HG03060 (cell line): ENCODE results near the gene NUMA1.

Source experiments
- ATAC-seq: cut with Tn5 transposase; IDR thresholded peaks from one replicate; pipeline ENCODE4 v1.9.1; 2021; ENCODE audit warnings: low read depth, moderate number of reproducible peaks; ENCODE audit not compliant: unreplicated experiment

NUMA1 gene, protein sequence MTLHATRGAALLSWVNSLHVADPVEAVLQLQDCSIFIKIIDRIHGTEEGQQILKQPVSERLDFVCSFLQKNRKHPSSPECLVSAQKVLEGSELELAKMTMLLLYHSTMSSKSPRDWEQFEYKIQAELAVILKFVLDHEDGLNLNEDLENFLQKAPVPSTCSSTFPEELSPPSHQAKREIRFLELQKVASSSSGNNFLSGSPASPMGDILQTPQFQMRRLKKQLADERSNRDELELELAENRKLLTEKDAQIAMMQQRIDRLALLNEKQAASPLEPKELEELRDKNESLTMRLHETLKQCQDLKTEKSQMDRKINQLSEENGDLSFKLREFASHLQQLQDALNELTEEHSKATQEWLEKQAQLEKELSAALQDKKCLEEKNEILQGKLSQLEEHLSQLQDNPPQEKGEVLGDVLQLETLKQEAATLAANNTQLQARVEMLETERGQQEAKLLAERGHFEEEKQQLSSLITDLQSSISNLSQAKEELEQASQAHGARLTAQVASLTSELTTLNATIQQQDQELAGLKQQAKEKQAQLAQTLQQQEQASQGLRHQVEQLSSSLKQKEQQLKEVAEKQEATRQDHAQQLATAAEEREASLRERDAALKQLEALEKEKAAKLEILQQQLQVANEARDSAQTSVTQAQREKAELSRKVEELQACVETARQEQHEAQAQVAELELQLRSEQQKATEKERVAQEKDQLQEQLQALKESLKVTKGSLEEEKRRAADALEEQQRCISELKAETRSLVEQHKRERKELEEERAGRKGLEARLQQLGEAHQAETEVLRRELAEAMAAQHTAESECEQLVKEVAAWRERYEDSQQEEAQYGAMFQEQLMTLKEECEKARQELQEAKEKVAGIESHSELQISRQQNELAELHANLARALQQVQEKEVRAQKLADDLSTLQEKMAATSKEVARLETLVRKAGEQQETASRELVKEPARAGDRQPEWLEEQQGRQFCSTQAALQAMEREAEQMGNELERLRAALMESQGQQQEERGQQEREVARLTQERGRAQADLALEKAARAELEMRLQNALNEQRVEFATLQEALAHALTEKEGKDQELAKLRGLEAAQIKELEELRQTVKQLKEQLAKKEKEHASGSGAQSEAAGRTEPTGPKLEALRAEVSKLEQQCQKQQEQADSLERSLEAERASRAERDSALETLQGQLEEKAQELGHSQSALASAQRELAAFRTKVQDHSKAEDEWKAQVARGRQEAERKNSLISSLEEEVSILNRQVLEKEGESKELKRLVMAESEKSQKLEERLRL (N-terminal part only)

DNA sequence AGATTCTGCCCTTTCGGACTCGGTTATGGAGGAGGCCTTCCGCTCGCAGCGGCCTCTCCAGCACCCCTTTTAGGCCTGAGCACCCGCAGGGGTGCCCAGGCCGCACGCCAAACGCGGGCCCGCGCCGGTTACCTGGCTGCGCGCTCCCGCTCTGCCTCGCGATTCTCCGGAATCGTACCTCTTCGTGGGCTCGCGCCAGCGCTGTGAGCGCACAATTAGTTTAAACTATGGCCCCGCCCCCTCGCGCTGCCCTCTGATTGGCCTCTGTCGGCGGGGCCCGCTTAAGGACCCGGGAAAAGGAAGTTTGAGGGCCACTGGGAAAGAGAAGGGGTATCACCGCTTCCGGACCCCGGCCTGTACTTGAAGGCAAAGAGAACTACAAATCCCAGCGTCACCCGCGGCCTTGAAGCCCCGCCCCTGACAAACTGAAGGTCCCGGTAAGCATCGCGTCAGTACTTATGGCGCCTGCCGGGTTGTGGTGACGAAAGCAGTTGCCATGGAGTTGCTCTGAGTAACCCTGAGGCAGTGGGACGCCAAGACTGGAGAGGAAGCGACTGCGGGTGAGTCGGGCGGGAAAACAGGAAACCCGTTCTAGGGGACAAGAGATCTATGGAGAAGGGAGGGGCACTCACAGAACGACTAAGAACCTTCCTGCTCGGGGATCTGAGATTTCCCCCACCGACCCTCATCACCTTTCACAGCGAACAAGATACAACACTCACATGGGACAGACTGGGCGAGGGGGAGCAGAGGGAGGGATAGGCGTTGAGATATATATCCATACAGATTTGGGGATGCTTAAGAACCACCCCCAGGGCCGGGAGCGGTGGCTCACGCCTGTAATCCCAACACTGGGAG is at the start of gene NUMA1, which contains the start of gene LRRC51:
Gene NUMA1, minus strand, starts transcription at position 217 of the 858 bp plus-strand sequence. CDS start 44,599 bp downstream, outside the sequence.
Gene LRRC51, plus strand, starts transcription at position 525 of the 858 bp plus-strand sequence. CDS start 8,234 bp downstream, outside the sequence.
- ATAC-seq: peak; percentile 96

DNA sequence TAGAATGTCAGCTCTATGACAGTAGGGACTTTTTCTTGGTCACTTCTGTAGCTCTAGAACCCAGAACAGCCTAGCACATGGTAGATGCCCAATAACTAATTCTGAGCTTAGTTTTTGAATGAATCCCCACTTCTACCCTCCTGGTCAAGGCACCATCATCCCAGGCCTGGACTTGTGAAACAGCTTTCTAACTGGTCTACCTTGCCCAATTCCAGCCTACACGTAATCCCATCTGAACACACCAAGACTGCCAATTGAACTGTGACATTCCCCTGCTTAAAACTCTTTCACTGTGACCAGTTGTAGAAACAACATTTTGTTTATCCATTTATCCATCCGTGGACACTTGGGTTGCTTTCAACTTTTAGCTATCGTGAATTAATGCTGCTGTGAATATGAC is 49.0 kb upstream of the NUMA1 start:
- no peak for ATAC-seq

DNA sequence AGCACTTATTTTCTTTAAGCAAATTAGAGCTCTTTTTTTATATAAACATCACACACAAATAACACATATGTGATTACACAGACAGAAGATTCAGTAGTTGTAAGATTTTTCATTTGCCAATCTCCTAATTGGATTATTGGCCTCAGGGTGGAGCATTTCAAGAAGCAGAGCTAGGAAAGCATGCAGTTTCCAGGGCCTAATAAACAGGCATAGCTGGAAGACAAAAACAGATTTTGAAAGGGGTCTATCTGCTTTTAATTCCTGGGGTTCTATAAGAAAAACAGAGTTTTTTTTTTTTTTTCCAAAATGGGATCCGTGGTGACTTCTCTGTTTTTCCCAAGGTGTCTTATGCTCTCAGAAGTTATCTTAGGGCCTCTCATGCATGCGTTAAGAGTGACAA is 47.6 kb upstream of the NUMA1 start:
- ATAC-seq: no peak

DNA sequence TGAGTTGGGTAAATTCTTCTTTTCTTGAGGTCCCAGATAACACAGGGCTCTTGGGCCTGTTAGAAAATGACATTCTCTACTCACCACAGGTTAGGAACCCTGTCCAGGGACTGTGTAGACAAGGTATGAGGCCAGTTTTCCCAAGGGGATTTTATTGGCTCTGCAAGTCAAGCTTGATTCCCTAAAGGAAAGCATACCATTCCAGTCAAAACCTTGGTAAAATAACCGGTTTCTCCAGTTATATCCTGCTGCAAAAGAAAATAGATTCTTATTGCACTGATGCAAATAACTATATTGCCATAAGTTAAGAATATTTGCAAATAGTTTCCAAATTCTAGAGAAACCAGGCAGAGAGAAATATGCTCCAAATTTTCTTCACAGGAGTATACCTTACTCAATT is 45.6 kb upstream of the NUMA1 start:
- no peak for ATAC-seq

DNA sequence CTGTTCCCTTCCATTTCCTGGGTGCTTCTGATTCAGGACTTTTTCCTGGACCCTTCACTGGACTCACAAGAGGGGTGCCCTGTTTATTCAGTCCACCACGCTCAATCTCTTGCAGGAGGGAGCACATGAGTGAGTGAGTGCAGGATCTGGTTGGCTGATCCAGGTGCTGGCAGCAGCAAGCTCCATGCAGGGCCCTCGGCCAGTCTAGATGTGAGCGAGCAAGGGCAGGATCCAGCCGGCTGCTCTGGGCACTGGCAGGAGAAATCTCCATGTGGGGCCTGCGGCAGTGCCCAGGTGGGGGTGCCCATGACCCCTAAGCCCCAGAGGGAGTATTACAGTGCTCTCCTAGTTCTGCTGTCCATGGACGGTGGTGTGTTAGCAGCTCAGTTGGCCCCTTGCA is 43.7 kb upstream of the NUMA1 start:
- ATAC-seq: no peak

DNA sequence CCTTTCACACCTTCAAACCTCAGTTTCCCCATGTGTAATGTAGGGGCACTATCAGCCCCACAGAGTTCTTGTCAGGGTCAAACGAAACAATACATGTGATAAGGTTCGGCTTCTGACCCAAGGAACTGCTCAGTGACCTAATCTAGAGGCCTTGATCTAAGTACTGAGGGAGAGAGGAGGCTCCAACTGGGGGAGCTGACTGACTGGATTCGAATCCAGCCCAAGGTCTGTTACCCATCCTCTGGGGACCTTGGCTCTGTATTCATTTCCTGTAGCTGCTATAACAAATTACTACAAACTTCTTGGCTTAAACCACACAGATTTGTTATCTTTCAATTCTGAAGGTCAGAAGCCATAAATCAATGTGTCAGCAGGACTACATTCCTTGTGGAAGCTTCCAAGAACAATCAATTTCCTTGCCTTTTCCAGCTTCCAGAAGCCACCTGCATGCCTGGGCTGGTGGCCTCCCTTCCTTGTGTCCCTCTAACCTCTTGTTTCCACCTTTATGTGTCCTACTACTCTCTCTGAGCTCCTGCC is 42.8 kb upstream of the NUMA1 start:
- no peak for ATAC-seq

DNA sequence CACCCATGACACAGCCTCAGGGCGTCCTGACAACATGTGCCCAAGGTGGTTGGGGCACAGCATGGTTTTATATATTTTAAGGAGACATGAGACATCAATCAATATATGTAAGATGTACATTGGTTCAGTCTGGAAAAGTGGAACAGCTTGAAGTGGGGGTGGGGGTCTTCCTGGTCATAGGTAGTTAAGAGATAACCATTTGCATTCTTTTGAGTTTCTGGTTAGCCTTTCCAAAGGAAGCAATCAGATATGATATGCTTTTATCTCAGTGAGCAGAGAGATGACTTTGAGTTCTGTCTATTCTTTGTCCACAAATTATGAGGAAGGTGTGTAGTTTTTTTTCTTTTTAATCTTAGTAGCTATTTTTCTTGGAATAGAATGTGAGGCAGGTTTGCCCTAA is 42.3 kb upstream of the NUMA1 start:
- no peak for ATAC-seq

DNA sequence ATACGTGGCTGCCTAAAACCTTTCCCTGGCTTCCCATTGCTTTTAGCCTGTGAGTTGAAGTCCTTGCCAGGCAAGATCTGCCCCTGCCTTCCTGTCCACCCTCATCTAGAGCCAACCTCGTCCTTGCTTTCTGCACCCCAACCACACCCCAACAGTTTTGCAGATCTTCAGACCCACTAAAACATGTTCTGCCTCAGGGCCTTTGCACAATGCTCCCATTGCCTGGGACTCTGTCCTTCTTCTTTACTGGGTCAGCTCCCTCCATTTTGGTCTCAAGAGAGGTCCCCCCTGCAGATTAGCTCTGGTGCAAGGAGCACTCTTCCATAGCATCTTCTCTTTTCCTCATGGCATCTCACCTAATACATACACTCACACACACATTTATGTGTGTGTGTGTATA is 40.6 kb upstream of the NUMA1 start:
- no peak for ATAC-seq

DNA sequence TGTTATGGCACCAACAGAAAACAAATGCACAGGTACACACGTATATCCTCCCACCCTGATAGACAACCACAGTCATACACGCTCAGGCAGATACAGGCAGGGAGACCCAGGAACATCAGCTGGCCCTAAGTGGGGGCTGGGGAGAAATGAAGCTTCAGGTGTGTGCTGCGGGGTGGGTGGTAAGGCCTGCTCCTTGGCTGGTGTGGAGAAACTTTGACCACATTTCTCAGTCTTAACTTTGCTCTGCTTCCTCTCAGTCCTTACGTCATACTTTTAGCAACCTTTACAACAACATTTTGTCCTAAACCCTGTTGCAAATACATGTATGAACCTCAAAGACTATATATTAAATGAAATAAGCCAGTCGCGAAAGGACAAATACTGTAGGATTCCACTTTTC is 38.9 kb upstream of the NUMA1 start:
- ATAC-seq: no peak

DNA sequence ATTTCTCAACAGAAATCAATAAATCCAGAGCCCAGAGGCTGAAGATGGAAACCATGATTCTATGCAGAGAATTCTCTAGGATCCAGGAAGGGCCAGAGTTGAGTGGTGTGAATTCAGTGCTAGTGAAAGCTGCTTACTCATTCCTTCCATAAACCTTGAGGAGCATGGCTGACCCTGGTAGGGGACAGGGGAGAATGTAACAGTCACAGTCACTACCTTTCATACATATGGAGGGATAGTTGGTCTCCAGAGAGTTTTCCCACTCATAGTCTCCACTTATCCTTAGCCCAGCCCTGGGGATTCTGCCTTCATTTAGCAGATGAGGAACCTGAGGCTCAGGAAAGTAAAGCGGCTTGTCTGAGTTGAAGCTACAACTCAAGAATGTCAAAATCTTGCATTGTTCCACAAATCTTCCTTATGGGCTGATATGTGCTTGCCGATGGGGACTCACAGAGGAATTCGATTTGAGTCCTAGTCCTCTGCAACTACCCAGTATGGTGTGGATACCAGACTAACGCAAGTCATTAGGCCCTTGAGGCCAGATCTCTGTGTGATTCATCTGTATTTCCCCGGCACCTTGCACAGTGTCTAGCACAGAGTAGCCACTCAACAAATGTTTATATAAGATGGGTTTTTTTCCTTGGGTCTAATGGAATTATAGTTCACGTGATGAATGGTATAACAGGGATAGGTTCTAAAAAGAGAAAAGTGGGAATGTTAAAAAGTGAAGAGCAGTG is 35.8 kb upstream of the NUMA1 start:
- ATAC-seq: no peak

DNA sequence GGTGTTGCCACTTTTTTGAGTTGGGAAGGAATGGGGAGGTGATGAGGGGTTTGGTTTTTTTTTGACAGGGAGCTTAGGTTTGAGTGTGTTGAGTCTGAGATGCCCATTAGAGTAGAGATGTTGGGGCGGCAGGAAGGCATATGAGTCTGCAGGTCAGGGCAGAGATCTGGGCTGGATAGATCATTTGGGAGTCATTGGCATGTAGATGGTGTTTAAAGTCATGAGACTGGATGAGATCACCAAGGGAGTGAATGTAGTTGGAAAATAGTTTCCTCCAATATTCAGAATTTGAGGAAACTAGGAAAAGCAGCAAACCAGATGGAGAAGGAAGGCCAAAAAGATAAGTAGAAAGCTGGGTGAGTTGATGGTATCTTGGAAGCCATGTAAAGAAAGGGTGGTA is 34.2 kb upstream of the NUMA1 start:
- ATAC-seq: no peak

DNA sequence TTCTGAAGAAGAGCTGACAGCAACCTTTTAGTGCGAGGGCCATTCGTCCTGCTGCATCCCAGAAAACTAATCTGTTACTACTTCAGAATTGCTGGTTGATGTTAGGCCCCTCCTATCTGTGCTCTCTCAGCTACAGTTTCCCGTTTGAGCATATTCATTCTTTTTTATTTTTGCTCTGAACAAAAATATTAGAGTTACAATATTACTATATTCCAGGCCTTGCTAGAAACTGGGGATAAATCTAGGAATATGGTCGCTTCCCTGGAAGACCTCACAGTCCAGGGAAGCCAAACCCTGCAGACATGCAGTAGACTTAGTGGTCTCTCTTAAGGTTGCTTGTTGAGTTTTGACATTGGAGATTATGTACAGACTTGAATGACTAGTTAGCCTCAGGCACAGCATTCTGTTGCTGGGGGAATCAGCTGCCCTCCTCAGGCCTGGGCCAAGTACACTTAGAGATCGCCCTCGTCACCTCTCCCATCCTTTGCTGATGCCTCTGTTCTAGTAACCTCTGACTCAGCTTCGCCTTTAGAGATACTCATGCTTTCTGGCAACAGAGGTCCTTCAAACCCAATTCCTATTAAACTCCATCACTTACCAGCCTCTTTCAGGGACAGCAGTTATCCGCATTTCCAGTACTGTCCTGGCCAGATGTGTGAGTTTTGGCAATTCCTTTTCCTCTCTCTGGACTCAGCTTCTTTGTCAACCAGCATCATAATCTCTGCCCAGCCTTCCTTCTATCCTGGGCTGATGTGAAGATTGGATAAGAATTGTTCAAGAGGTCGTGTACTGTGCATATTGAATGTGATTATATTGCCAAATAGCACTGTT is 32.9 kb upstream of the NUMA1 start:
- ATAC-seq: no peak

DNA sequence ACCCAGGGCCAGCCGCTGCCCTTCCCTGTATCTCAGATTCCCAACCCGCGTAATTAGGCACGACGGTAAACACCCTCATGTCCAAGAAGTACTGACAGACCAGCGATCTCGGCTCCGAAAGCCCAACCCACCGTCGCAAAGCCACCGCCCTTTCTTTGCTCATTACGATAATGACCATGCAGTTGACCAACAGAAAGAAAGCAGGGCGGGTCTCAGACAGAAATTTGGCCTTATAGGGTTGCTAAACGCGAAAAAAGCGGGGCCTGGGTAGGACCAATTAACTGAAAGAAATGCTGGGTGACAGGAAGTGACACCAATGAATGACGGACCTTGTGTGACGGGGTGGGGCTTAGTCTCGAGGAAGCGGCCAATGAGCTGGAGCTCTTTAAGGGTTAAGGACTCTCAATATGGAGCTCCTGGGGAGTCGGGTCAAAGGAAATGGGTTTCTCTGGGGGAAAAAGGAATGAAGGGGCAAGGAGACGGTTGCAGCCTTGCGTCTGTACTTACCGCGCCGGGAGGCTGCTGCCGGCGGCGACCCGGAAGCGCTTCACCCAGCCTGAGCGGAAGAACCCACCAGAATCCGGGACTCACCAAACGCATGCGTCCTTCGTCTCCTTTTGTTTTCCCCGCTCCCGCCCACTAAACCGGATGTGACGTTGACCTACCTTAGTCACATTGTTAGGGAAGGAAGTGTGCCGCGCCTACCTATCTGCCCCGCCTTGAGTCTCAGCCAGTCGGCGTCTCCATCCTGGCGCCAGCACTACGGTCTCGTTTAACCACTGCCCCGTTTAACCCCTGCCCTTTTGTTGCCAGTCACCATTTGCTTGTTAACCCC is 32.0 kb upstream of the NUMA1 start, which contains the start of gene ANAPC15:
Gene ANAPC15, minus strand, starts transcription at position 553 of the 835 bp plus-strand sequence. CDS start 1,419 bp downstream, outside the sequence.
- peak; percentile 84 for ATAC-seq

DNA sequence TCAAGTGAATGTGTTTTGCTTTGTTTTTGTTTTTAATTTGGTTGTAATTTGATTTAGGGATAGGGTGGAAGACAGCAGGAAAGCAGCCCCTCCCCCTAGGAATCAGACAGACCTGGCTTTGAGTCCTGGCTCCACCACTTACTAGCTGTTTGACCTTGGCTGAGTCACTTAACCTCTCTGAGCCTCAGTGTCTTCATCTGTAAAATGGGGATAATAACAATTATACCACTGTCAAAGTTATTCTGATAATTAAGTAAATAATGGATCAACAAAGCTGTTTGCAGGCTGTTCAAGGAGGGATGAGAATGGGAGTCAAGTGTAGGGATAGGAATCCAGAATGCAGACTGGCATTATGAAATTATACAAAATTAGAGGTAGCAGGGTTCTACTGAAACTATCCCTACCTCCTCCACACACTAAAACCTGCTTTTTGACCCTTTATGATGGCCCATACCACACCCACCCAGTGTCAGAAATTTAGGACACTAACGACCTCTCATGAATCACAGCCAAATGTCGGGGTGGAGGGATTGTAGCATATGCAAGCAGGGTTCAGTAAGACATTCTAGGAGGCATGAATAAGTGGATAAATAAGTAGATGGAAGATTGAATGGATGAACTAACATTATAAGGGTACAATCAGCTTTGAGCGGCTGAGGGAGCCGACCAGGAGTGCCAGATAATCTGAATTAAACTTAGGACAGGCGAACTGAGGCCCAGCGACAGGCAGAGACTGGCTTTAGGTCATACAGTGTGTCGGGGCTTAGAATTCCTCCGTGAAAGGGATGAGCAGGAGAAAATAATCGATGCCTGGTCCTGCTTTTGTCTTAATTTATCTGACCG is 31.2 kb upstream of the NUMA1 start:
- ATAC-seq: no peak

DNA sequence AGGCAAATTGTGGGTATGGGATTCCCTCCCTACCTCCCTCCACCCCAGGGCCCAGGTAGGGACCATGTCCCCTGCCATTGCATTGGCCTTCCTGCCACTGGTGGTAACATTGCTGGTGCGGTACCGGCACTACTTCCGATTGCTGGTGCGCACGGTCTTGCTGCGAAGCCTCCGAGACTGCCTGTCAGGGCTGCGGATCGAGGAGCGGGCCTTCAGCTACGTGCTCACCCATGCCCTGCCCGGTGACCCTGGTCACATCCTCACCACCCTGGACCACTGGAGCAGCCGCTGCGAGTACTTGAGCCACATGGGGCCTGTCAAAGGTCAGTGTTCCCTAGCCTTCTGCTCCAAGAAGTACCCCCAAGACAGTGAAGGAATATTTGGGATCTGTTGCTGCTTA is 25.5 kb upstream of the NUMA1 start, which contains the start of gene TOMT:
Gene TOMT, plus strand, starts transcription at position 37 of the 400 bp plus-strand sequence. Its CDS starts 28 bp downstream, at position 65.
- ATAC-seq: no peak

DNA sequence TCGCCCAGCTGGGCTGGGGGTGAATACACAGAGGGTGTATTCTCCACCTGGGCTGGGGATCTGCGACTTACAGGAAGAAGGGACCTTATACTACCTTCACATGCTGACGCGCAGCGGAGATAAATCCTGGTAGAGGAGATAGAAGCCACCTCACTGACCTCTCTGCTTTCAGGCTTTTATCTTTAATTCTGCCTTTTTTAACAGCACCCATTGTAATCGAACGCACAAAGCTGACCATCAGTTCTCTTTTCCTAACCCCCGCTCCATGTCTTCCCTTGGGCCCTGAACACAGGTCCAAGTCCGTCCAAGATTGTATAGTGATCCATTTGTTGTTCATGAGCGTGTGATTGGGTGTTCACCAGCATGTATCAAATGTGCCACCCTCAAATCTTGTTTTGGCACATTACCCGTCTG is 23.4 kb upstream of the NUMA1 start:
- ATAC-seq: no peak
